ENCODE data around the gene OPTC.
A peak's percentile ranks its signal among the peaks of the same experiment; 100 is the strongest.

Gene OPTC

DNA sequence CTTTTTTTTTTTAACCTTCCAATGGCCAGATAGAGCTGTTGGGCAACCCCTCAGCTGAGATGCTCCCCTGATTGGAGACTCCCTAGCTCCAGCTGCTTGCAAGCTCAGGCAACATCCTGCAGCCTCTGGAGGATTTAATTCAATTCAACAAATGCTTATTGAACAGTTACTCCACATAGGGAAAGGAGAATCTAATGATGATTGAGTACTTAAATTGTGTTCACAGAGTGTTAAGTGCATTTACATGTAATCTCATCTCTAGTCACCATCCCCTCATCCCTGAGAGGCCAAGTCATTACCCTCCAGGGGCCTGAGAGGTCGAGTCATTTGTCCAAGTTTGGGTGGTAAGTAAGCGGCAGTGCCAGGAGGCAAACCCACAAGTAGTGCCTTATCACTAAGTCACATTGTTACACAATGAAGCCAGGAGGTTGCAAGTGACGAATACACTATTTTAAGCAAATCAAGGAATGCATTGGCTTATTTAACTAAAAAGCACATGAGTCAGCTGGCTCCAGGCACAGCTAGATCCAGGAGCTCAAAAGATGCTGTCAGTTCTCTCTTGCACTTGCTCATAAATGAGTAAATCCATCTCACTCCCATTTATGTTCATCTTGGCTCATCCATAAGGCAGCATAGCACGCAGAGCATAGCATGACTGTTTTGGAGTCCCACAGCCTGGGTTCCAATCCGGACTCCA, 64.3 kb downstream of the OPTC start:
- peak; percentile 89 for DNase-seq (ENCODE audit: extremely low read depth, low read depth)
- TF ChIP-seq CTCF (IDR thresholded peaks at IDR 0.05; ENCODE audit: low read depth, low read length): no peak

Data from AG09319 (cell line).